T47D (cell line): ENCODE results near the gene FAM118B.

Source experiments
- DNase-seq, 2 experiments: peaks; one replicate each; pipeline versions ENCODE4 v3.0.0 to v3.0.0-alpha.2; 2011 to 2012; ENCODE audit warnings: low read depth in 1 of 2, low spot score in 1 of 2
- JUND ChIP-seq: IDR thresholded peaks from 2 replicates; pipeline ENCODE4 v1.6.1; 2012; ENCODE audit warnings: low read depth
- in situ Hi-C: cut with HindIII; loops from 2 replicates; pipeline ENCODE4 v1.10.0; 2016; ENCODE audit warnings: low sequenced_read_pairs, low pct_unique_long_range_greater_than_20kb

Gene FAM118B

GRCh38 chr11:126207896-126208295 is 3.7 kb upstream of the FAM118B start:
- no peak for DNase-seq
- in situ Hi-C loops: no loop called here
- TF ChIP-seq JUND: no peak

GRCh38 chr11:126210871-126211235 is 729 bp upstream of the FAM118B start:
- no peak for TF ChIP-seq JUND
- DNase-seq: no peak
- in situ Hi-C loops: no loop called here

GRCh38 chr11:126212089-126212660 is 593 bp downstream of the FAM118B start:
- no peak for DNase-seq
- in situ Hi-C loops: no loop called here
- TF ChIP-seq JUND: no peak

- TF ChIP-seq JUND: no peak
- in situ Hi-C loops: no loop called here
- DNase-seq: no peak
Observed at GRCh38 chr11:126214441-126214840, 2.9 kb downstream of the FAM118B start.

- TF ChIP-seq JUND: no peak
- in situ Hi-C loops: no loop called here
- no peak for DNase-seq
Observed at GRCh38 chr11:126214841-126215240, 3.3 kb downstream of the FAM118B start.

- no peak for DNase-seq
- TF ChIP-seq JUND: no peak
- in situ Hi-C loops: no loop called here
Observed at GRCh38 chr11:126216526-126217305, 5.1 kb downstream of the FAM118B start.

GRCh38 chr11:126217491-126217890 is 5.9 kb downstream of the FAM118B start:
- in situ Hi-C loops: no loop called here
- no peak for TF ChIP-seq JUND
- no peak for DNase-seq

- no peak for TF ChIP-seq JUND
- in situ Hi-C loops: no loop called here
- no peak for DNase-seq
Observed at GRCh38 chr11:126219547-126219946, 8.0 kb downstream of the FAM118B start.

GRCh38 chr11:126224647-126225294 is 13.2 kb downstream of the FAM118B start:
- in situ Hi-C loops: no loop called here
- no peak for TF ChIP-seq JUND
- DNase-seq: no peak

- in situ Hi-C loops: no loop called here
Observed at GRCh38 chr11:126225295-126225665, 13.7 kb downstream of the FAM118B start.

GRCh38 chr11:126226334-126227084 is 14.9 kb downstream of the FAM118B start:
- TF ChIP-seq JUND: no peak
- in situ Hi-C loops: no loop called here
- DNase-seq: no peak

More at GRCh38 chr11:126225295-126225665, 13.7 kb downstream of the FAM118B start:
- no peak for TF ChIP-seq JUND
- DNase-seq: no peak

GRCh38 chr11:126229858-126230540 is 18.4 kb downstream of the FAM118B start:
- in situ Hi-C loops: no loop called here
- no peak for TF ChIP-seq JUND
- DNase-seq: no peak
